ENCODE measurements around the gene SYT17.

The SYT17 gene

GRCh38 chr16:19127674-19128131 is 40.3 kb upstream of the SYT17 start:
- Histone ChIP-seq H3K36me3 (ENCODE audit: insufficient read depth, insufficient read length, low read length) (peaks cover 3% of the 10 kb centered on the region), H3K9ac (ENCODE audit: insufficient read length, low read depth) (no peak overlapping the region), H3K9me3 (ENCODE audit: insufficient read depth, low read length) (peaks cover 14% of the 10 kb centered on the region), H3K27me3 (ENCODE audit: insufficient read depth, insufficient read length) (no peaks in the 10 kb centered on the region), H3K4me1 (ENCODE audit: insufficient read depth, insufficient read length) (peaks cover 11% of the 10 kb centered on the region), H3K4me3 (ENCODE audit: insufficient read length, low read depth) (no peak overlapping the region)
- no peak for DNase-seq (ENCODE audit: low read depth, low spot score)
- TF ChIP-seq SUZ12 (IDR thresholded peaks at IDR 0.05; ENCODE audit: extremely low read depth, insufficient read depth, insufficient read length) (no peak), ZNF274 (IDR thresholded peaks at IDR 0.05; ENCODE audit: low read depth, low read length) (no peak), YY1 (IDR thresholded peaks at IDR 0.05; ENCODE audit: insufficient read depth, insufficient read length) (no peak)

- TF ChIP-seq SUZ12 (IDR thresholded peaks at IDR 0.05; ENCODE audit: extremely low read depth, insufficient read depth, insufficient read length), result no peak
- TF ChIP-seq ZNF274 (IDR thresholded peaks at IDR 0.05; ENCODE audit: low read depth, low read length), result no peak
- no peak for TF ChIP-seq YY1 (IDR thresholded peaks at IDR 0.05; ENCODE audit: insufficient read depth, insufficient read length)
- Histone ChIP-seq H3K4me3 (ENCODE audit: insufficient read length, low read depth) (no peak overlapping the region), H3K36me3 (ENCODE audit: insufficient read depth, insufficient read length, low read length) (peaks cover 1% of the 10 kb centered on the region), H3K9me3 (ENCODE audit: insufficient read depth, low read length) (peaks cover 14% of the 10 kb centered on the region), H3K4me1 (ENCODE audit: insufficient read depth, insufficient read length) (peaks cover 11% of the 10 kb centered on the region), H3K9ac (ENCODE audit: insufficient read length, low read depth) (no peak overlapping the region), H3K27me3 (ENCODE audit: insufficient read depth, insufficient read length) (no peaks in the 10 kb centered on the region)
- no peak for DNase-seq (ENCODE audit: low read depth, low spot score)
Measured at GRCh38 chr16:19128454-19129200, 39.4 kb upstream of the SYT17 start.

- no peak for TF ChIP-seq ZNF274 (IDR thresholded peaks at IDR 0.05; ENCODE audit: low read depth, low read length)
- no peak for TF ChIP-seq YY1 (IDR thresholded peaks at IDR 0.05; ENCODE audit: insufficient read depth, insufficient read length)
- no peak for TF ChIP-seq SUZ12 (IDR thresholded peaks at IDR 0.05; ENCODE audit: extremely low read depth, insufficient read depth, insufficient read length)
- Histone ChIP-seq H3K9me3 (ENCODE audit: insufficient read depth, low read length) (peaks cover 13% of the 10 kb centered on the region), H3K27me3 (ENCODE audit: insufficient read depth, insufficient read length) (no peaks in the 10 kb centered on the region), H3K4me3 (ENCODE audit: insufficient read length, low read depth) (no peak overlapping the region), H3K9ac (ENCODE audit: insufficient read length, low read depth) (no peak overlapping the region), H3K4me1 (ENCODE audit: insufficient read depth, insufficient read length) (peaks cover 11% of the 10 kb centered on the region), H3K36me3 (ENCODE audit: insufficient read depth, insufficient read length, low read length) (no peaks in the 10 kb centered on the region)
- no peak for DNase-seq (ENCODE audit: low read depth, low spot score)
Measured at GRCh38 chr16:19130385-19130784, 37.7 kb upstream of the SYT17 start.

DNA sequence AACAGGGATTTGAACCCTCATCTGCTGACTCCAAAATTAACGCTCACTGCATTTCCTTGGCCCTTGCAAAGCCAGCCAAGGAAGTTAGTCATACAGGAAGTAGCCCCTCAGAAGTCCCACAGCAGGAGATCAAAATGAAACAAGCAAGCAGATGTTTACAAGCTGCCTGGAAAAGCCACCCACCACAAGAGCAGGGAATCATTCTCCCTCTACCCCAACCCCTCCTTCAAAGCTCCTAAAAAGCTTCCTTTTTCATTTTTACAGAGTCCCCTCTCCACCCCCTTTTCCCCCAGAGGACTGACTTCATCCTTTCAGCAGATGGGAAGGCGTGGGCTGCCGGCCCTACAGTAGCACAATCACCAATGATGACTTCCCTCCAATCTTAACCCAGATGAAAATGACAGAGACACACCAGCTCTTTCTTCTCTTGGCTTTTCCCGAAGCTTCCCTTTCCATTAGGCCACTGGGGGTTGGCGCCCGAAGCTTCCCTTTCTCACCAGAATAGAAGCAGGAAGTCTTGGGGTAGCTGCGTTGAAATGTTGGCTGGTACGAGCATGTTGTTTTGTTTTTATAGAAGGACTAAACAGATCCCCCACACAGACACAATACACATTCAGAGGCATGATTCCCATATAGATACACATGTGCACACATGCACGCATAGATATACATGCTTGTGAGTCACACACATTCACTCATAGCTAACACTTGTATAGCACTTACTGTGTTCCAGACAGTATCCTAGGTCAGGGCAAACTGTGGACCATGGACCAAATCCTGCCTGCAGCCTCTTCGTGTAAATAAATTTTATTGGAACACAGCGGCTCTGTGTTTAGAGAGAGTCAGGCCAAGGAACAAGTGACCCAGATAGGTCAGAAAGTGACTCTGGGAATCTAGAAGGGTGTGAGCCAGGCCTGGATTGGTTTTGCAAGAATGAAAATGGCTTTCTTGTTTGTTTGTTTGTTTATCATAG is 36.9 kb upstream of the SYT17 start:
- peaks cover 14% of the 10 kb centered on the region for H3K4me1 ChIP-seq (ENCODE audit: insufficient read depth, insufficient read length)
- peaks cover 6% of the 10 kb centered on the region for H3K9me3 ChIP-seq (ENCODE audit: insufficient read depth, low read length)
- H3K4me3 ChIP-seq (ENCODE audit: insufficient read length, low read depth), result no peak overlapping the region
- no peak for DNase-seq (ENCODE audit: low read depth, low spot score)
- H3K27me3 ChIP-seq (ENCODE audit: insufficient read depth, insufficient read length), result no peaks in the 10 kb centered on the region
- no peaks in the 10 kb centered on the region for H3K36me3 ChIP-seq (ENCODE audit: insufficient read depth, insufficient read length, low read length)
- TF ChIP-seq ZNF274 (IDR thresholded peaks at IDR 0.05; ENCODE audit: low read depth, low read length) (no peak), YY1 (IDR thresholded peaks at IDR 0.05; ENCODE audit: insufficient read depth, insufficient read length) (no peak), SUZ12 (IDR thresholded peaks at IDR 0.05; ENCODE audit: extremely low read depth, insufficient read depth, insufficient read length) (no peak)
- H3K9ac ChIP-seq (ENCODE audit: insufficient read length, low read depth), result no peak overlapping the region

- TF ChIP-seq SUZ12 (IDR thresholded peaks at IDR 0.05; ENCODE audit: extremely low read depth, insufficient read depth, insufficient read length) (no peak), ZNF274 (IDR thresholded peaks at IDR 0.05; ENCODE audit: low read depth, low read length) (no peak), YY1 (IDR thresholded peaks at IDR 0.05; ENCODE audit: insufficient read depth, insufficient read length) (no peak)
- H3K36me3 ChIP-seq (ENCODE audit: insufficient read depth, insufficient read length, low read length), result no peaks in the 10 kb centered on the region
- H3K4me1 ChIP-seq (ENCODE audit: insufficient read depth, insufficient read length), result peaks cover 15% of the 10 kb centered on the region
- H3K4me3 ChIP-seq (ENCODE audit: insufficient read length, low read depth), result no peak overlapping the region
- DNase-seq (ENCODE audit: low read depth, low spot score), result no peak
- no peaks in the 10 kb centered on the region for H3K9me3 ChIP-seq (ENCODE audit: insufficient read depth, low read length)
- H3K27me3 ChIP-seq (ENCODE audit: insufficient read depth, insufficient read length), result no peaks in the 10 kb centered on the region
- H3K9ac ChIP-seq (ENCODE audit: insufficient read length, low read depth), result no peak overlapping the region
Measured at GRCh38 chr16:19131825-19132218, 36.2 kb upstream of the SYT17 start.

DNA sequence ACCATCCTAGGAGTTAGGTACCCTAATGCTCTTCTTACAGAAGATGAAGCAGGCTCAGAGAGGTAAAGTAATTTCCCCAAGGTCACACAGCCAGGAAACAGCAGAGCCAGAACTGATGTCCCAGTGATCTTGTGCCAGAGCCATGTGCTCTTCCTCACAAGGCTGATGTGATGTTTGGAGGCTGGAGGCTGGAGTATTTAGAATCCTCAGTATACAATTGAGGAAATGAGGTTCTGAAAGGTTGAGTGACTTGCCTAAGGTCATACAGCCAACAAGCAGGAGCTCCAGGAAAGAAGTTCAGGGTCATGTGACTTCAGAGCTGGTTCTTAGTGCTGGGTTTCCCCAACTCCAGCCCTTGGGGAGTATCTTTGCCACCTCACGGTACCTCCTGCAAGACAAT is 35.8 kb upstream of the SYT17 start:
- no peaks in the 10 kb centered on the region for H3K36me3 ChIP-seq (ENCODE audit: insufficient read depth, insufficient read length, low read length)
- DNase-seq (ENCODE audit: low read depth, low spot score), result no peak
- H3K9me3 ChIP-seq (ENCODE audit: insufficient read depth, low read length), result no peaks in the 10 kb centered on the region
- TF ChIP-seq ZNF274 (IDR thresholded peaks at IDR 0.05; ENCODE audit: low read depth, low read length), result no peak
- peaks cover 15% of the 10 kb centered on the region for H3K4me1 ChIP-seq (ENCODE audit: insufficient read depth, insufficient read length)
- H3K9ac ChIP-seq (ENCODE audit: insufficient read length, low read depth), result no peak overlapping the region
- H3K27me3 ChIP-seq (ENCODE audit: insufficient read depth, insufficient read length), result no peaks in the 10 kb centered on the region
- H3K4me3 ChIP-seq (ENCODE audit: insufficient read length, low read depth), result no peak overlapping the region

DNA sequence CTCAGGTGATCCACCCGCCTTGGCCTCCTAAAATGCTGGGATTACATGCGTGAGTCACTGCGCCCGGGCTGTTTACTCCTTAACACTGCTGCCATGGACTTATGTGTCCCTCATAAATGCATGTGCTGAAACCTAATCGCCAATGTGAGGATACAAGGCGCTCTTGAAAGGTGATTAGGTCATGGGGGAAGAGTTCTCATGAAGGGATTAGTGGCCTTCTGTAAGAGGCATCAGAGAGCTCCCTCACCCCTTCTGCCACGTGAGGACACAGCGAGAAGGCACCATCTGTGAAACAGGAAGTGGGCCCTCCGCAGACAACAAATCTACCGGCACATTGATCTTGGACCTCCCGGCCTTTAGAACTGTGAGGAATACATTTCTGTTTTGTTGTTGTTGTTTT is 35.1 kb upstream of the SYT17 start:
- DNase-seq (ENCODE audit: low read depth, low spot score), result no peak
- Histone ChIP-seq H3K9me3 (ENCODE audit: insufficient read depth, low read length) (no peaks in the 10 kb centered on the region), H3K36me3 (ENCODE audit: insufficient read depth, insufficient read length, low read length) (no peaks in the 10 kb centered on the region), H3K4me3 (ENCODE audit: insufficient read length, low read depth) (no peak overlapping the region), H3K27me3 (ENCODE audit: insufficient read depth, insufficient read length) (no peaks in the 10 kb centered on the region), H3K9ac (ENCODE audit: insufficient read length, low read depth) (no peak overlapping the region), H3K4me1 (ENCODE audit: insufficient read depth, insufficient read length) (peaks cover 12% of the 10 kb centered on the region)
- TF ChIP-seq YY1 (IDR thresholded peaks at IDR 0.05; ENCODE audit: insufficient read depth, insufficient read length) (no peak), SUZ12 (IDR thresholded peaks at IDR 0.05; ENCODE audit: extremely low read depth, insufficient read depth, insufficient read length) (no peak), ZNF274 (IDR thresholded peaks at IDR 0.05; ENCODE audit: low read depth, low read length) (no peak)
